NAMALWA (cell line): ENCODE results near the gene NISCH.

ENCODE experiments used
- DNase-seq: peaks from one replicate; pipeline ENCODE4 v3.0.0-alpha.2; 2015; ENCODE audit warnings: low spot score

NISCH gene

GRCh38 chr3:52472239-52473000 lies 17.0 kb downstream of the NISCH start:
- no peak for DNase-seq

- no peak for DNase-seq
Measured at GRCh38 chr3:52473026-52473425, 17.6 kb downstream of the NISCH start.

GRCh38 chr3:52477076-52477795 lies 21.8 kb downstream of the NISCH start:
- no peak for DNase-seq

GRCh38 chr3:52477796-52478095 lies 22.3 kb downstream of the NISCH start:
- DNase-seq: no peak

- no peak for DNase-seq
Measured at GRCh38 chr3:52479037-52479876, 23.9 kb downstream of the NISCH start.

GRCh38 chr3:52479877-52480575 lies 24.6 kb downstream of the NISCH start:
- no peak for DNase-seq

GRCh38 chr3:52480768-52481715 lies 25.6 kb downstream of the NISCH start:
- DNase-seq: no peak

- no peak for DNase-seq
Measured at GRCh38 chr3:52481819-52482521, 26.6 kb downstream of the NISCH start.

GRCh38 chr3:52483081-52483480 lies 27.7 kb downstream of the NISCH start:
- no peak for DNase-seq

GRCh38 chr3:52483577-52484381 lies 28.4 kb downstream of the NISCH start:
- no peak for DNase-seq

GRCh38 chr3:52484680-52485461 lies 29.5 kb downstream of the NISCH start:
- no peak for DNase-seq

GRCh38 chr3:52487050-52487787 lies 31.8 kb downstream of the NISCH start:
- no peak for DNase-seq

- DNase-seq: no peak
Measured at GRCh38 chr3:52487788-52488691, 32.6 kb downstream of the NISCH start.

- DNase-seq: no peak
Measured at GRCh38 chr3:52488746-52489145, 33.3 kb downstream of the NISCH start.

GRCh38 chr3:52489453-52489852 lies 34.0 kb downstream of the NISCH start:
- DNase-seq: no peak

- DNase-seq: no peak
Measured at GRCh38 chr3:52490035-52490938, 34.9 kb downstream of the NISCH start.
